Esophagus muscularis mucosa (tissue), 4 donors: ENCODE measurements around the gene YPEL2.

ENCODE experiments used
- CTCF ChIP-seq, 3 experiments: fragments of 200-600 bp in 2 of 3; fragments of 450-650 bp in 1 of 3; sonication (generic) in 2 of 3; IDR thresholded peaks; one replicate each; pipeline ENCODE4 v1.5.1; 2017 to 2019; ENCODE audit warnings: antibody characterized with exemption in 3 of 3, mild to moderate bottlenecking in 2 of 3, moderate library complexity in 1 of 3
- EP300 ChIP-seq: sonication (generic); formaldehyde crosslinking; IDR thresholded peaks from one replicate; pipeline ENCODE4 v1.6.1; 2017; ENCODE audit warnings: antibody characterized with exemption
- POLR2A ChIP-seq: fragments of 450-650 bp; IDR thresholded peaks from one replicate; pipeline ENCODE4 v1.6.1; 2017; ENCODE audit warnings: antibody characterized with exemption, moderate library complexity, mild to moderate bottlenecking, low read depth
- POLR2AphosphoS5 ChIP-seq, 2 donors: sonication (generic); formaldehyde crosslinking; IDR thresholded peaks; one replicate each; pipeline ENCODE4 v1.6.1; 2017; ENCODE audit warnings: antibody characterized with exemption in 2 of 2

GRCh38 chr17:59346876-59347407 lies 15.5 kb downstream of the YPEL2 start:
- TF ChIP-seq CTCF (IDR thresholded peaks at IDR 0.05) (no peak), POLR2A (no peak), POLR2AphosphoS5 (IDR thresholded peaks at IDR 0.05) (no peak), EP300 (no peak)
